ENCODE data around the gene CEP250.

GRCh38 chr20:35515949-35516645 lies 60.7 kb downstream of the CEP250 start:
- TF ChIP-seq NFRKB (IDR thresholded peaks at IDR 0.05) (no peak), SP1 (IDR thresholded peaks at IDR 0.05) (no peak)
